NCI-H446 (cell line): Measurements from ENCODE around the gene ATP6V0B.
A peak's percentile ranks its signal among the peaks of the same experiment; 100 is the strongest.

ENCODE experiments used
- DNase-seq, 2 experiments: peaks; one replicate each; lab custom pipeline; 2025; lab: John Stamatoyannopoulos, UW

ATP6V0B gene

DNA sequence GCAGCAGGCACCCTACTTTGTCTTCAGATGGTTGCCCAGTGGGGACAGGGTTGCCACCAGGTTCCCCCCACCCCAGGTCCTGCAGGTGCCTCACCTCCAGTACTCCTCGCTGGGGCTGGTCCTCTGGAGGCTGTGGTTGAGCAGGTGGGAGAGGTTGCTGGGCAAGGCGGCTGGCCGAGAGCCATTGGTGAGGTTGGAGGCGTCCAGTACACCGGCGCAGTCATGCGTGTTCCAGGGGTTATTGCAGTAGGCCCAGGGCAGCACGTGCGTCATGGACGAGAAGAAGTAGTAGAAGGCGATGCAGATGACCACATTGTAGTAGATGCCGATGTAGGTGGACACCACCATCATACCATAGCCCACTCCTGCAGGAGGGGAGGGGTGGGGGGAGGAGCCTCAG is 33.5 kb downstream of the ATP6V0B start:
- no peak for DNase-seq

DNA sequence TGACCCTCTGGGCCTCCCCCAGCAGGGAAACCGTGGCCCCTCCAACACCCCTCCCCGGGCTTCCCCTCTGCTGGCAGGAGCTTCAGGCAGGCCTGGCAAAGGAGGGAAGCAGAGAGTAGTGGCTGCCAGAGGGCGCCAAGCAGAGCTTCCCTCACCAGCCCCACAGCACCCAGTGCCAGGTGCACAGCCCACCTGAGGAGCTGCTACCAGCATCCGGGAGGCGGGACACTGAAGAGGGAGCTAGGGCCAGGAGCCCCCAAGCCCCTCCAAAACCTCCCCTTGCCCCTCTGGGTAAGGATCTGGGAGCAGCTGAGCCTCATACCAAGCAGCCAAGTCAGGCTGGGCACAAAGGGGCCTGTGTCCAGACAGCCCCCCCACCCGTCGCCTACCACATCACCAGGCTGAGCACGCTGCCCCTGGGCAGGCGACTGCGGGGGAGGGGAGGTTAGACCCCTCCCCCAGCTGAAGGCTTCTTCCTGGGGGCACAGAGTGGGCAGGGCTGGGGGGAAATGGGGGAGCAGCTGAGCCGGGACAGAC is 36.2 kb downstream of the ATP6V0B start:
- no peak for DNase-seq

DNA sequence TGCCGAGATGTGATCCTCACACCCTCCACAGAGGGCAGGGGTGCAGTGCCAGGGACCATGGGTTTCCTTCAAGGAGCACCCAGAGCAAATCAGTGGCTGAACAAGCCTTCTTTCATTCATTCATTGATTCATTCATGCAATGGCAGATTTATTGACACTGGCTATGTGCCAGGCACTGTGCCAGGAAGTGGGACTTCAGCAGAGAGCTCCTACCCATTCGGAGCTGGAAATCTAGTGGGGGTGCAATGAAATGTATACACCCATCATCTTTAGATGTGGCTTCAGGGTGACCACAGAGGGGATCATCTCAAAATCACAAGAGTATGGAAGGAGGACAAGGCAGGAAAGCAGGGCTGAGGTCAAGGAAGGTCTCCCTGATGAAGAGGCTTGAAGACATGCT is 37.6 kb downstream of the ATP6V0B start:
- peak in 1 of 2 experiments; percentile 42 for DNase-seq

DNA sequence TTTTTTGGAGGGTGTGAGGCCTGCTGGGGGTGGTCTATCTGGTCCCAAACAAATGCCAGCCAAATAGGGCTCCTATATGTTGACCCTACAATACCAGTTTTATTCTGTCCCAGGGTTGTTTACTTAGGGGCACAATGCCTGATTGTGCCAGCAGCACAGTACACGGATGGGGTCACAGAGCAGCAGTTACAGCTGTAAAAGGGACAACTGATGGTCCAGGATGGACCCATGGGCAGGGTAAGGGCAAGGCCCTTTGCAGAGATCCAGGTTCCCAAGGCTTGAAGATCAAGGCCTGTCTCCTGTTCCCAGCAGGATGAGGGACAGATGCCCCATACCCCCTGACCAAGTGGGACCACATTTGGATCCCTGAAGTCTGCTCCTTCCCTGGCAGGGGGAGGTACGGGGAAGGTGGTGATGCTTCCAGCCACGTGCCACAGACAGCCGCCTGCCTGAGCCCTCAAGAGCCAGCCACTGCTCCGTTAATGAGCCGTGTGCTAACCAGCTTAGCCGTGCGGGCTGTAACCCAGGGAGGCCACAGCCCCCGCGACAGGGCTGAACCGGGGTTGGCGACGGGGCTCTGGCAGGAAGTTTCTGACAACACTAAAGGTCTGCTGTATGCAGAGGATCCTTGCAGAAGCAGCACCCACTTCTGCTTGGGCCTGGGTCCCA is 38.3 kb downstream of the ATP6V0B start:
- DNase-seq, result peak; percentile 31 to 69

GRCh38 chr1:44013949-44014348 is 39.2 kb downstream of the ATP6V0B start:
- peak in 1 of 2 experiments; percentile 69 for DNase-seq

DNA sequence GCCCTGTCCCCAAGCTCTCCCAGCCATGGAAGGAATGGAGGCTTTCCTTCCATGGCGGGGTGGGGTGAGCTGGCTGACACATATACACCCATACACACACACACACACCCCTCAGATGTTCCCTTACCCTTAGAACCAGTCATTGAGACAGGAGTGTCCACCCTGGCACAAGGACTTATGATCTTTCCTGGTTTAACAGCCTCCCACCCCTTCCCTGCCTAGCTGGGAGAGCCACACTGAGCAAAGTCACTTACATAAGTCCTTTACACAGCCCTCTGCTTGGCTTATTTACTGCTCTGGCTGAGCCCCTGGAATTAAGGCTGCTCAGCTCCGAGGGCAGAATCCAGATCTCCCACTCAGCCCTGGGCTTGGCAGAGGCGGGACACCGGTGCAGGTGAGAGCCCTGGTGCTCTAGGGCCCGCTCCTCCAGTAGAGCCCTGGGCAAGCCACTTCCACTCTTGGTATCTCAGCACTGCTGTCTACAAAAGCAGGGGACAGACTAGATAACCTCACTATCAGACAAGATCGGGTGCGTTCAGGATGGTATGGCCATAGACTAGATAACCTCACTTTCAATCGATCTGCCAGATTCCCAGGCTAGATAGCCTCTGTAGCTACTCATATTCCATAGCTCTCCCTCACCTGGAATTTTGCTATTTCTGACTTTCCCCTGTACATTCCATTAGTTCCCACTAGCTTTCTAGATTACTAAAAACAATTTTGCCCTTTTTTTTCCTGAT is 39.8 kb downstream of the ATP6V0B start:
- no peak for DNase-seq

DNA sequence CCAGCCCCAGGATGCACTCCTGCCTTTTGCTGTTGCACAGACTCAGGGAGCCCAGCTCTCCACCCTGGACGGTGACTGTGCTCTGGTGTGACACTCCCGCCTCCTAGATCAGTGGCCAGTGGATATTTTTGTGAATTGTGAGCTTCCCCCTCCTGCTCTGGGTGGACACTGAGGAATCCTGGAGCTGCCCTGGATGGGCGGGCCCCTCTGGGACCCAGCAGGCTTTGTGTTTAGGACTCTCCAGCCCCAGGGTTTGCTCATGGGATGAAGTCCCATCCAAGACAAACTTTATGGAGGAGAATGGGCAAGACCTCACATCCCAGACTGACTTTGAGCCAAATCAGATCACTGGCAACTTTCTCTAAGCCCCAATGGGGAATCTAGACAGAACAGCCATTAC is 40.4 kb downstream of the ATP6V0B start:
- DNase-seq, result no peak

DNA sequence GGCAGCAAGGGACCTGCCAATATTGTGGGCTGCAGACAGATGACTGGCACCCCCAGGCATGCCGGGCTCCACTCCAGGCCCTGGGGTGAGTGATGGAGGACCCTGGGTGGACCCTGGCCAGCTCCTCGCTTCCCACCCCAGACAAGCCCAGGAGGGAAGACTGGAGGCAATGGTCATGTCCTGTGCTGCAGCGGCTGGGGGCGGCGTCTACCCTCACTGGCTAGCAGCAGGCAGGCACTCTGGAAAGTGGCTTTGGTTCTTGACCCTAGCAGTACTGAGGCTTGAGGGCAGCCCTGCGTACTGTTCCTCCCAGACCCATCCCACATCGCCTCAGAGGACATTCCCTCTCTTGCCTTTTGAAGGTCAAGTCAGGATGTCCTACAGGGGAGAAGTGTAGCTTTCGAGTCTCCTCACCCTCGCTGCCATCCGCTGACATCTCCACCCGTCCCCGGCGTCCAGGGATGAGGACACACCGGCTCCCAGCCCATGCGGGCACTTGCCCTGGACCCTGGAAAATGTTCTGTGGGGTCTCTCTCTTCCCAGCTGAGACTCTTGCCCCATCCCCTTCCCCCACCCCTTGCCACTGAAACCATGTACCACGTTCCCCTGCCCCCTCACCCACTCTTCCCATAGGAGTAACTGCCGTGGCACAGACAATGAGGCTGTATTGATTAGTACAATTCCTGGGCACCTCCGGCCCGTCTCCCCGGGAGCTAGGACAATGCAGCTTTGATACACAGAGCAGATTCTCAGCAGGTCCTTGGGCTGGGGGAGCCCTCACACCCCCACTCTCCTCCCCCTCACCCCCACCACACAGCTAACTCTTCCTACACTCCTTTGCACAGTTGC is 41.5 kb downstream of the ATP6V0B start:
- DNase-seq, result peak in 1 of 2 experiments; percentile 35

DNA sequence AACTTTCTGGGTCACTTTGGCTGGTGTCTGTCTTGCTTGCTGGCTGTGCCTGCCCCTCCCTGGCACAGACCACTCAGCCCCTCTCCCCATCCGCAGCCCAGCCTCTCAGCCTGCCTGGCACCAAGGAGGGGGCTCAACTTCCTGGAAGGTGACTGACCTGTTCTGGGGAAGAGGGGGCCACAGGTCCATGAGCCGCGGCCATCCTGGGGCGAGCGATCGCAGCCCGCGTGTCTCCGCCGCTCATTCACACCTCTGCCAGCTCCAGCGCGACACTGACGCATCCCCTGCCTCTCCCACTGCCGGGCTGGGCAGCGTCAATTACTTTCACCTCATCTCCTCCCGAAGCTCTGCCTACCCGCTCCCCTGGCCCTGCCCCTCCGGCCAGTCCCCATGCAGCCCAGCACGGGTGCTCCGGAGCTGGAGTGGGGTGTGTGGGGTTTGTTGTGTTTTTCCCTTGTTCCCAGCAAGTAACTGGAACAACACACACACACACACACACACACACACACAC is 42.2 kb downstream of the ATP6V0B start:
- DNase-seq, result no peak

- DNase-seq, result peak; percentile 47 to 76
Measured at GRCh38 chr1:44019466-44019948, 44.7 kb downstream of the ATP6V0B start.

- DNase-seq, result no peak
Measured at GRCh38 chr1:44020464-44020863, 45.7 kb downstream of the ATP6V0B start.

DNA sequence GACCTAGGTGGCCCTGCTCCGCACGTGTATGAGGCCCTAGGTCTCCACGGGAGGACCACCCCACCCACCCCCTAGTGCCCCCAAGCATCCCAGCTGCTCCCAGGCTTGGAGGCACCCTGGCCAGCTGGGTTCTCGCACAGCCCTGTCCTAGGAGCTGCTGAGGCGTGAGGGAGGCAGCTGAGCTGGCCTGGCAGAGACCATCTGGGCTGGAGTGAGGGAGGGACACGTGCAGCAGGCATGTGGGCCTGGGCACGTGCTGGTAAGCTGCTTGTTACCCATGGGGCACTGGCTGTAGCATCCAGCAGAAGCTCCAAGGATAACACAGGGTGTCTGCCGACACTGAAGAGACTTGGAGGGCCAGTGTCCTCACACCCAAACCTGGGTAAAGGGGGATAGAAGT is 46.4 kb downstream of the ATP6V0B start:
- no peak for DNase-seq

- DNase-seq, result no peak
Measured at GRCh38 chr1:44021581-44022321, 47.0 kb downstream of the ATP6V0B start.

DNA sequence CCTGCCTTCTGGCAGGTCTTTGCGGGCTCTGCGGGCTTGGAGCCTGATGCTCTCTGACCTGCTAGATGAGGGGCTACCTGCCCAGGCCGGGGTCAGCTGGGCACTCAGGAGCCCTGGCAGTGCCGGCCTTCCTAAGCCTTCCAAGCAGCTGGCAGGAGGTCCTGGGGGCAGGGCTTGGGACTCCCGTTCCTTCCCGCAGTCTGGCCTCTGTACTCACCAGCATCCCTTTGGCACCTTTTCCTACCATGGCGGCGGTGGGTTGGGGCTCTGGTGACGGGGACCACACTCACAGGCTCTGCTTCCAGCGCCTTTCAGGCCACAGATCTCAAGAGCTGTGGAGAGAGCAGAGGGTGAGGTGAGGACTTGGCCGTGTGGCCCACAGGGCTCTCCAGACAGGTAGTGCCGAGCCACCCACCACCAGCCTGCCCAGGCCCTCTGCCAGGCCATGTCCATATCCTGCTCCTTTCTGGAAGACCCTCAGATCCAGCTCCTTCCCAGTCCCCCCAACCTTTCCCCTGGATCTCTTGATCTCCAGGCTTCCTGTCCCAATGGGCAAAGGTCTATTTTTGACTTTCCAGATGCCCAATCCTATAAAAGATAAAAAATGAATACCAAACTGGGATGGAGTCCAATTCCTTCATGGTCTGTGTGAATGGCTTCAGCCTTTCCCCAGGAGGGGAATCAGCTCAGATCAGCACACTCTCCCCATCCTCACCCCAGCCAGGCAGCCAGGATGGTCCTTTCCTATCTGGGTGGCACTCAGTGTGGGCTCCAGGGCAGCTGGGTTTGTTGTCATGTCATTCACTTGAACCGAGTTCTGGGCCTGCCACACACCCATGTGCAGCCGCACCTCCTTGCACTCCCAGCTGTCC is 49.5 kb downstream of the ATP6V0B start:
- no peak for DNase-seq

- DNase-seq, result no peak
Measured at GRCh38 chr1:44024903-44025525, 50.3 kb downstream of the ATP6V0B start.

GRCh38 chr1:44025816-44026215 is 51.1 kb downstream of the ATP6V0B start:
- no peak for DNase-seq

- no peak for DNase-seq
Measured at GRCh38 chr1:44027320-44027719, 52.6 kb downstream of the ATP6V0B start.
